ENCODE measurements around the gene RNF19B. TPM values are rescaled to one million over a fixed set of nuclear protein-coding genes. Genes with fewer than 3 reads are reported as not detected.

Gene RNF19B
- total and polyA plus RNA-seq, 2 of the 13 experiments (the other 11 are each of a cell fraction or from before 2014, with no cell fraction given) = 15.3 to 22.5 TPM

GRCh38 chr1:32891630-32892029 lies 73.0 kb downstream of the RNF19B start:
- WGBS (ENCODE audit: low lambda C conversion rate) = 33% methylated on average over 3 of the region's 3 CpGs
- intact Hi-C loops (cut with micrococcal nuclease; ENCODE audit: unreplicated experiment) = no loop called here
- ATAC-seq (no peak), DNase-seq (ENCODE audit: low spot score) (no peak), FAIRE-seq (no peak)
- Histone ChIP-seq H3K9ac (ENCODE audit: insufficient read depth, low read depth, low read length) (no peak overlapping the region), H3K27me3 (ENCODE audit: control insufficient read depth in 1 of 2, insufficient read depth in 2 of 2, low read length in 2 of 2) (peaks cover 7 to 62% of the 10 kb centered on the region in 2 experiments; a peak in 3 of 5 replicates), H2AFZ (ENCODE audit: low read length) (no peak overlapping the region), H4K20me1 (ENCODE audit: insufficient read depth, low read length) (0 out of 2 replicates have a peak, but pooled peaks cover 2% of the 10 kb centered on the region), H3K27ac (ENCODE audit: extremely low read length, insufficient read depth, low read length) (no peak overlapping the region), H3K4me1 (ENCODE audit: insufficient read depth, low read length) (no peaks in the 10 kb centered on the region), H3K4me3 (replicated peaks in 1 of 3; ENCODE audit: insufficient read depth in 1 of 3, low read depth in 2 of 3, low read length in 3 of 3) (no peak overlapping the region), H3K9me3 (ENCODE audit: low read length) (no peaks in the 10 kb centered on the region), H3K79me2 (ENCODE audit: insufficient read depth, low read length) (no peaks in the 10 kb centered on the region), H3K36me3 (replicated peaks in 1 of 2; ENCODE audit: control insufficient read depth in 1 of 2, insufficient read depth in 2 of 2, low read length in 2 of 2) (no peaks in the 10 kb centered on the region), H3K4me2 (ENCODE audit: low read depth, low read length) (no peak overlapping the region)
- ChIA-PET POLR2A (no interaction called here), CTCF (ENCODE audit: low intra/inter-chr PET ratio, low total read pairs) (no interaction called here)
- BruUV-seq (replicated peaks) = no TSS peak
- TF ChIP-seq MIER2 (CRISPR knock-in tag; IDR thresholded peaks at IDR 0.05) = no peak
- in situ Hi-C loops (cut with HindIII; ENCODE audit: extremely low pct_ligation_motif_present, low pct_unique_long_range_greater_than_20kb) = no loop called here

- no peaks in the 10 kb centered on the region for H3K79me2 ChIP-seq (ENCODE audit: insufficient read depth, low read length)
- H3K4me2 ChIP-seq (ENCODE audit: low read depth, low read length) = no peak overlapping the region
- H3K36me3 ChIP-seq (replicated peaks in 1 of 2; ENCODE audit: control insufficient read depth in 1 of 2, insufficient read depth in 2 of 2, low read length in 2 of 2) = no peaks in the 10 kb centered on the region
- ChIA-PET CTCF (ENCODE audit: low intra/inter-chr PET ratio, low total read pairs) (no interaction called here), POLR2A (no interaction called here)
- in situ Hi-C loops (cut with HindIII; ENCODE audit: extremely low pct_ligation_motif_present, low pct_unique_long_range_greater_than_20kb) (no loop called here), intact Hi-C loops (cut with micrococcal nuclease; ENCODE audit: unreplicated experiment) (no loop called here)
- no peaks in the 10 kb centered on the region for H3K4me1 ChIP-seq (ENCODE audit: insufficient read depth, low read length)
- no peak for FAIRE-seq
- H3K27me3 ChIP-seq (ENCODE audit: control insufficient read depth in 1 of 2, insufficient read depth in 2 of 2, low read length in 2 of 2) = peaks cover 7 to 58% of the 10 kb centered on the region in 2 experiments; a peak in 3 of 5 replicates
- no peak for ATAC-seq
- DNase-seq (ENCODE audit: low spot score) = no peak
- no peak overlapping the region for H3K27ac ChIP-seq (ENCODE audit: extremely low read length, insufficient read depth, low read length)
- TF ChIP-seq MTA3 (CRISPR knock-in tag; IDR thresholded peaks at IDR 0.05) (no peak), KLF6 (CRISPR knock-in tag; IDR thresholded peaks at IDR 0.05) (no peak), RCOR2 (CRISPR knock-in tag; IDR thresholded peaks at IDR 0.05) (no peak), KLF16 (CRISPR knock-in tag; IDR thresholded peaks at IDR 0.05) (no peak), ZNF280D (CRISPR knock-in tag; IDR thresholded peaks at IDR 0.05) (no peak), ZNF746 (CRISPR knock-in tag; IDR thresholded peaks at IDR 0.05) (no peak), DBP (CRISPR knock-in tag; IDR thresholded peaks at IDR 0.05; ENCODE audit: not compliant biosample characterization) (no peak), MTA1 (CRISPR knock-in tag; IDR thresholded peaks at IDR 0.05; ENCODE audit: borderline replicate concordance) (no peak), NFKB2 (CRISPR knock-in tag; IDR thresholded peaks at IDR 0.05; ENCODE audit: borderline replicate concordance) (no peak)
- 0 out of 2 replicates have a peak, but pooled peaks cover 2% of the 10 kb centered on the region for H4K20me1 ChIP-seq (ENCODE audit: insufficient read depth, low read length)
- 0% methylated on average over 1 of the region's 1 CpG for WGBS (ENCODE audit: low lambda C conversion rate)
- no peaks in the 10 kb centered on the region for H3K9me3 ChIP-seq (ENCODE audit: low read length)
- no peak overlapping the region for H2AFZ ChIP-seq (ENCODE audit: low read length)
- no peak overlapping the region for H3K9ac ChIP-seq (ENCODE audit: insufficient read depth, low read depth, low read length)
- H3K4me3 ChIP-seq (replicated peaks in 1 of 3; ENCODE audit: insufficient read depth in 1 of 3, low read depth in 2 of 3, low read length in 3 of 3) = no peak overlapping the region
- no TSS peak for BruUV-seq (replicated peaks)
Measured at GRCh38 chr1:32891241-32891570, 73.4 kb downstream of the RNF19B start.
